ENCODE data around the gene ACACA.

The ACACA gene

DNA sequence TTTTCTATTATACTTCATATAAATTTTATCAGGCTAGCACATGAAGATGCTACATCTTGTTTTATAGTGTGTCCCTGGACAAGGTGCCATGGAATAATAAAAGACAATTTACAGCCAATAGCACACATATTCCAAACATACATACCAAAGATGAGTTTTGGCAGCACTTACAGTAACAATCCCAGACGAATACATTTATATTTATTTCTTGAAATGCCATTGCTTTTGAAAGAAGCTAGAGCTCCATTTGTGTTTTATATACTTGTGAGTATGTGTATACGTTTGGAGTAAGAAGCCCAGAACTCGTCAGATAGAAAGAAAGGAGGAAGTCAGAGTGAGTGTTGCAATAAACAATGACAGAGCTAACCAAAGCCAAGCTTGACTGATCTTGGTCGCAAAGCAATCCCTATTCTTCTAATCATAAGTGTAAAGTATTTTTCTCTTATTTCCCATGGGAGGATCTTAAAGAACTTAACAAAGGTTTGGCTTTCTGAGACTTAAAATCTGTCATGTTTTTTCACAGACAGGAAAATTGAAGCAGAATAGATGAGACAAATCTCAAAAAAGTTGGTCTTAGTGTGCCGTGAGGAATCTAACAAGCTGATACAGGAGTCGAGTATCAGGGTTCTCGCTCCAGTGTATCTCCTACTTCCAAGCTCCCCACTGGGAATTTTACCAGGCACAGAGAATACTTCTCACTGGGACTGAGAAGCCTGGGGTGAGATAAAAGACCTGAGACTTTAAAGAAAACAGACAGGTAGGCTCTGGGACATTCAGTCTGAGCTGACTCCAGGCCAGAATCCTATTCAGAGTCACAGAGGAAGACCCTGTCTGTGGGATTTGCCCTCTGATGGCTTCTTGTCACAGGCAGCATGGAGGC, 282.5 kb downstream of the ACACA start:
- no peak for DNase-seq

DNA sequence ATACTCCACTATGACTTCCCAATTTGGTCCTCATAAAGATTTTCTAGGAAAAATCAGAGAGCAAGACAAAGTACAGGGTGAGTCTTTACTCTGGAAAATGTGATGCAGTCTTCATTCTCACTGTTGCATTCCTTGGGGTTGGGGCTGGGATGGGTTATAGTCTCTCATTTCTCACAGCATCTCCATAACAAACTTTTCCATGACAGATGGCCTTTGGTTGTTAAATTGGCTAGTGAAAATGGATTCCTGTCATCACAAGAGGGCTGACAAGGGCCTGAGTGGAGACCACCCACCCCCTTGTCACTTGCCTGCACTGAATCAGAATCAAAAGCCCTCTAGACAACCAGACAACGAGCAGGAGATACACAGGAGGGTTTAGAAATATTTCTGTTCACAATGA, 283.2 kb downstream of the ACACA start:
- no peak for DNase-seq

DNA sequence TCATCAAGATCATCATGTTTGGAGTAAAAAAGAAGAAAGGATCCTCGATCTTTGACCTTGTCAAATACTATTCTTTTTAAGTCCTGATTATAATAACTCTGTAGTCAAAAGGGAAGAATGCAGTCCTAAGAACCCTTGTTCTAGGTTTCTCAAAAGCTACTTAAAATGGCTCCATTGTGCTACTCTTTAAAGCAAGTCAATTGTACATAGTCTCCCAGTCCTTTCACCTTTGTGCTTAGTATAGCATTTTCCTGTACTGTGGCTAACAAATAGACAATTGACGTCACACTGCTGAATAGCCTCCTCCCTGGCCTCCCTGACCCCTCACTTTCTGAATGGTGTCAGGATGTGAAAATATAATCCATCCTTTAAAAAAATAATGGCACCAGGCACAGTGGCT, 285.0 kb downstream of the ACACA start:
- no peak for DNase-seq

DNA sequence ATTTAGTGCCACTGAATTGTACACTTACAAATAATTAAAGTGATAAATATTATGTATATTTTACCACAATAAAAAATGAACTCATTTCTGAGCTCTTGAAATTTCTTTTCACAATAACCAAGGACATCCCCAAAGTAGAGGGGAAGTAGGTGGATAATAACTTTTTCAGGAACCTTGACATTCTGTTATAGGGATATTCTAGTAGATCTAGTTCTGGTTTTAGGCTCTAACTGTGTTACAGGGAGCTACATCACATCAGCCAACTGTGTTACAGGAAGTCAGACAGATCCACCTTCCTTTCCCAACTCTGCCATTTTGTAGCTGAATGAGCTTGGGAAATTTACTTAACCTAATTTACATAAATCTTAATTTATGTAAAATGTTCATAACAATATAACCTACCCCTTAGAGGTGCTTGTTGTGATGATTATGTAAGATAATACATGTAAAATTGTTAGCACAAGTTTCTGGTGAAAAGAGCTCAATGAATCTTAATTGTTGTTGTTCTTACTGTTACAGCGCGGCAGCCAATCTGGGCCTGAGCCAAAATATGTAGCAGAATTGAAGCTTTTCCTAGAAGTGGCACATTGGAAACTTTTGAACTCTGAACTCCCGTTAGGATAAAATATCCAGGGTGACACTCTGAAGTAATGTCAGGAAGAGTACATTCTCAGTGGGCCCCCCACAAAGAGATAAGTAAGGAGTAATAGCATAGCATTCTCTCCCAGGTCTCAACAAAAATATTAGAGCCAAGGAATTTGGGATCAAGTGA, 288.1 kb downstream of the ACACA start:
- DNase-seq = no peak

DNA sequence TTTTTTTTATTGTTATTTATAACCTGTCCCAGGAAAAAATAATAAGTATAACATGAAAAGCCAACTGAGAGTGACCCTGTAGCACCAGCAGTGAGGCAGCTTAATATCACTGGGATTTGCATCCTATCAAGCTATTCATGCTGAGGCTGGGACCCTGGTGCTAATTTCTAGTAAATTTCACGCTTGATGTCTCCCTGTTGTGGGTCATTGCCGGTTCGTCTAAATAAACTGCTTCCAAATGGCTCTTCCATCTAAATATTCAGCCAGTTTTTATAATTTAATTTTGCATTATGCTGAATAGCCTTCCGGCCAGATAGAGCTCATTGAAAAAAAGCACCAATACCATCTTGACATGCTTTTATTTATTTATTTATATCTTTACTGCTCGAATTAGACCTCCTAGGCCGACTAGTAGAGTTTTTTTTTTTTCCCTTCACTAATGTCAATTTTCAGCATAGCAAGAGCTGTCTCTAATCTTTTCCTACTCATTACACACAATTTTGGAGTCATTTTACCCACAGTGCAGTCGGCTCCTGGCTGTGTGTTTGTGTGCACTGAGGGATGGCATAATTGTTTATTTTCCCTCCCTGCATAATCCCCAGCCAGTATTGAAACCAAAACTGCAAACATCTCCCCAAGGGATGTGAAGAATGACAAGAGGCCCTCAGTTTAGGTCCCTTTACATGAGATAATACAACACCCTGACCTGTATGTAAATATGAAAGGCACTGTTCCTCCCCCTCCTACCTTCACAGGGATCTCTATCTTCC, 289.1 kb downstream of the ACACA start:
- no peak for DNase-seq

DNA sequence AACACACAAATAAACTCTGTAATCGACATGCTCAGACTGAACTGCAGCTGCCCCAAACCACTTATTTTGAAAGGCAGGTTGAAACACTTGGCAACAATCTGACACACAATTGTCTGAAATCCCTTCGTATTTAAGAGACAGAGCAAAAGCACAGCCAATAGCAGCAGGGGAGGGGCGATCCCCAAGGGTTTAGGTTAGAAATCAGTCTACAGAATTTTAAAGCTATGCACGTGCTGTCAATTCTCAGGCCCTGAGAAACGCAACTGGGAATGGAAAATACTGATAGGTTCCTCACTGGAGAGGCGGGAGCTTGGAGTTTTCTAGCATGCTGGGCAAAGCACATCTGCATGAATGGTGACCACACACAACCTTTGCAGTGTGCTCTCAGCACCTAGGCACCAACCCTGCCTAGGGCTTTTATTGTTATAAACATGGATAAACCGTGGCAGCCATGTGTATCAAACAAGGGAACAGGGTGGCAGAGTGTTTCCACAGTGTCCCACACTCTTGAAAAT, 289.9 kb downstream of the ACACA start:
- no peak for DNase-seq

DNA sequence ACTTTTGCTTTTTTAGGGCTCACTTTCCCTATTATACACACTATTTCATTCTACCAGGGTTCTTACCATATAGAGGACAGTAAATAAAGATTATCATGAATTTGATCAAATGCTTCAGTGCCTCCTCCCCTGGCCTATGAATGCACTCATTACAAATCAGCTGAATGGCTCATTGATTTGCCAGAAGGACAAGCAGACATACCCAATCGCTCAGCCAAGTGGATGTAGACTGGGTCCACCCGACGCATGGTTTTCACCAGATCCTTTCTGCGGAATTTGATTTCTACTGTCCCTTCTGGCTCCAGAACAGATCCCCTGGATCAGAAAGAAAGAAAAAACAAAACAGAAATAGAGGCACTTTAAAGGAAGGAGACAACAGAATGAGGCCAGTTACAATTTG, 295.3 kb downstream of the ACACA start:
- no peak for DNase-seq

DNA sequence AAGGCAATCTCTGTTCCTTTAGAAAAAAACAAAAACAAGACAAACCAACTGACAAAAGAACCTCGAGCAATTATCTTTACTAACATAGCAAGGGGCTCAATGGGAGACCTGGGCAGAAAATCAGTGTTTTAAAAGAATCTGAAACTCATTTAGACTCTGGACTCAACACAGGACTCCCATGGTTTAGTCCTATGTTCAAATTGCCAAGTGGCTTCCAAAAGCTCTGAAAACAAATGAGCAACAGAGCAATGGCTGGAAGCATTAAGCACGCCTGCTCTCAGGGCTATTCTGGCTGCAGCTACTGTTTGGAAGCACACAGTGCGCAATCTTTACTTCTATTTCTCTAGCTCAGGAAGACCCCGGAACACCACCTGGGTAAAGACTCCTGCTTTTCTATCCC, 295.9 kb downstream of the ACACA start:
- no peak for DNase-seq

DNA sequence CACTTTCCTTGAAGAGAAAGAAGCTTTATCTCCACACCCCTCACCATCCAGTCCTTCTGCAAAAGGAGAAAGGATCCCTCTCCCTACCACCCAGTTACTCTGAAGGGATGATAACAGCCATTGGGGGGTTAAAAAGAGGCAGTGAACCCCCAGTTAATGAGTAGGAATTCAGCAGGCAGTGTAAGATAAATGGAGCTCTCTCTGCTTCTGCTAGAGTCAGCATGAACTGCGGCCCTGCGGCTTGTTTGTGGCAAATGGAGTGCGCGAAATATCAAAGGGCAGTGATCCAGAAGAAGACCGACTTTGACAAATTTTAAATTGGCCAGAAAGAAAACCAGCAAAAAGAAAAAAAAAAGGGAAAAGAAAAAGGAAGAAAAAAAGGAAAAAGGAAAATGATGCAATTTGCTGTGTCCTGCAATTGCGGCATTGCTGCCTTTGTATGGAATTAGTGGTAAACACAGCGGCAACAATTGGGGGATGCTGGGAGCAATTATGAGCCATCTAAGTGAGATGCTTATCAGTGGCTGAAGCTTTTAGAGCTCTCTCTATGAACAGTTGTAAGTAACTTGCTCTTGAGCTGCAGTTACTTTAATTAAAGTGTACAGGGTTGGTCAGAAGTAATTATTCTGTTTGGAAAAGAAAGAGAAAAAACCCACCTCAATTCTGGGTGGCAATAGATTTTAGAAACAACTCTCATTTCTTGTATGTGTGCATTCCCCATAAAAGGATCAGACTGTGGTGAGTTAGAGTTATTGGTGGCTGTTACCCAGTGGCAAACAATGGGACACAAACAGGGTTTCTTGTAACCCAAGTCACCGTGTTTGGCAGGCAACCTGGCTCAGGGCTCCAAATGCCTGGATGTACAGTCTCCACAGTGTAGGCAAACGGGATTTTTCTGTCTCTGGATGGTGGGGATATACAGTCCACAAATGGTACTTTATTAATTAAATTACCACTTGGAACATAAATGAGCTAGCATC, 296.6 kb downstream of the ACACA start:
- DNase-seq = no peak

DNA sequence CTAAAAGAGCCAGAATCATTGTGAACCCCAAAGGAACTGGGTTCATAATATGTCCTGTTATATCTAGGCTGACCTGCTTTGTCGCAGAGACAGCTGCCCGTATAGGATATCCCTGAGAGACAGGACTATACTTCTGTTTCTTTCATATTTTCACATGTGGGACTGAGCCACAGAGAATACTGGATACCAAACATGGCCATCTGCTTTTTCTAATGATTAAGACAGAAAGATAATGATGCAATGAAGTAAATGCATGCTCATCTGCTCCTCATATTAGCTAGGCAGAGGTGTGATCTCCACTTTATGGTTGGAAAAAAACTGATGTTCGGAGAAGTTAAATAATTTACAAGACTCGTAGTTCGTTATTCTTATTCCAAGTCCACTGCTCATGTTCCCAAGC, 297.5 kb downstream of the ACACA start:
- no peak for DNase-seq

DNA sequence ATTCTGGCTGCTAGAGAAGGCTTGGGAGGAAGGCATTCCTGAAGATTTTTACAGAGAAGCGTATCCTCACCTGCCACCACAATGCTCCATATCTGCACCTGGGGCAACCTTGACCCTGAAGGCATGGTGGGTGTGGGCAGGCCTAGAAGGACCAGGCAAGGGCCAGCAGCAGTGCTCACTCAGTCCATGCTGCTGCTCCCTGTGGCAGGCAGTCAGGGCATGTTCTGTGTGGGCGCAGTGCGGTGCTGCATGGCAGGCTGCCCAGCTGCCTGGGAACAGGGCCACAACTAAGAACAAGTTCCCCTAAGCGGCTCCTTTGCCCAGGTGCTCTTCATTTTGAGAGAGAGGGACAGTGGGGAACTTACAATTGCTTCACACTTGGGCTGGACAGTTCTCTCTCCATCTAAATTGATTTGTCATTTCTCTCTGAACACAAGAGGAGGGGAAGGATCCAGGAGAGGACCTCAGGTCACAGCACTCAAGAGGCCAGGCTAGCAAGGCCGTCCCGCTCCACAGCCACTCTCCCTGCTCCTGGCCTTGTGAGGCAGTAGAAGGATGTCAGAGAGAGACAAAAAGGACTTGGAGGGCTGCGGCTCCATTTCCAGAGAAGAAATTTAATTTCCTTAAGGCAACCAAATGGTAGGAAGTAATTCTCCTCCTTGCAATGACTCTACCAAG, 299.1 kb downstream of the ACACA start:
- no peak for DNase-seq

DNA sequence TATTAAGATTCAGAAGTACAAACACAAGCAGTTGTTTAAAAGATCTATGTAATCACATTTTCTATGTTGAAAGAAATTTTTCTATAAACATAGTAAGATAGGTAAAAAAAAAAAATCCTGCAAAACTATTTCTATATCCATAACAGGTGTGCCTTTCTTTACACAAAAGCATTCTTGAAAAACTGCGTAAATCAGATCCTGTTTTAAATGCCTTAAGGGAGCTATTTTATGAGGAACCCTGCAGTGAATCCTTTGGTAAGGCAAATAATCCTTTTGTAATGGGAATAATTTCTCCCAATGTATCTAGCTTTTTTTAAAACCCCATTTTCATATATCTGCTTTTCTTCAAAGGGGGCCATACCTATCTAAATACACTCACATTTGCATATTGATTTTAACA, 300.6 kb downstream of the ACACA start:
- no peak for DNase-seq

DNA sequence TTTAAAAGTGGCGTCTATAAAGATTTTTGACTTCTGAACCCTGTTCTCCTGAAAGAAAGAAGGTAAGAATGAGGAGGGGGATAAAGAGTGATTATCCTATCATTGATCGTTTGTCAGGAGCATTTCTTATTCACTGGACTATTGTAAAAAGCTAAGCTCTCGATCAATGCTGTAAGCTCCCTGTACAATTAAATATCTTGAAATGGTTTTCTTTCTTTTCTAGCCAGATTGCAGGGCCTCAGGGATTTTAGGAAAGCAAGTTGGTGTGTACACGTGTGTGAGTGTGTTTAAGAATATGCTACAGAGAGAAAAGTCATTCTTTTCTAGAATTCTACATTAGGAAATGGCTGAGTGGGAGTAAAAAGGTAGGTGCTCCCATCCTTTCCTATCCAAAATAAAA, 303.4 kb downstream of the ACACA start:
- DNase-seq = no peak

DNA sequence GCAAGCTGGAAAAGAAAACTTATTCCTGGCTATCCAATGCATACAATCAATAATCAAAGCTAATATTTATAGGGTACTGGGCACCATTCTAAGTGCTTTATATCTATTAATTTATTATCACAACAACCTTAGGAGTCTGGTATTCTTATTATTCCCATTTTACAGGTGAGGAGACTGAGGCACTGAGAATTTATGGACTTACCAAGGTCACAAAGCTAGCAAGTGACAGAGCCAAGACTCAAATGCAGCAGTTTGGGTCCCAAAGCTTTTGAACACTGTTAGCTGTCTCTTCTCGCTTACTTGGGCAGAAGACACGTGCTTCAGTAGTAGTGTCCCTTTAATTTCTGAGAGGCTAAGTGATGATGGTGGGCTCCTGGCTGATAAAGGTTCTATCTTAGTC, 305.3 kb downstream of the ACACA start:
- DNase-seq = no peak

DNA sequence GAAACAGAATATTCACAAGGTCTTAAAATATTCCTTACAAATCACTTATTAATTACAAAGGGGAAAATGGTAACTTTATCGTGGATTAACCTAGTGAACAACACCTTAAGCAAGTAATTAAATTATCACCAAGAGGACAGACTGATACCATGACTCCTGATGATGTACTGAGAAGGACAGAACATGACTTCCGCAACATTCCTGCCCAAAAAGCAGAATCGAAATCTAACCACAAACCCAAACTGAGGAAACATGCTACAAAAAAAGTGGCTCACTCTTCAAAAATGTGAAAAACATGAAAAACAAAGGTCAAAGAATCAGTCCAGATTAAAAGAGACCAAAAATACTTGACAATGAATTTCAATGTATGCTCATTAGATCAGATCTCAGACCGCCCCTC, 306.4 kb downstream of the ACACA start:
- no peak for DNase-seq

DNA sequence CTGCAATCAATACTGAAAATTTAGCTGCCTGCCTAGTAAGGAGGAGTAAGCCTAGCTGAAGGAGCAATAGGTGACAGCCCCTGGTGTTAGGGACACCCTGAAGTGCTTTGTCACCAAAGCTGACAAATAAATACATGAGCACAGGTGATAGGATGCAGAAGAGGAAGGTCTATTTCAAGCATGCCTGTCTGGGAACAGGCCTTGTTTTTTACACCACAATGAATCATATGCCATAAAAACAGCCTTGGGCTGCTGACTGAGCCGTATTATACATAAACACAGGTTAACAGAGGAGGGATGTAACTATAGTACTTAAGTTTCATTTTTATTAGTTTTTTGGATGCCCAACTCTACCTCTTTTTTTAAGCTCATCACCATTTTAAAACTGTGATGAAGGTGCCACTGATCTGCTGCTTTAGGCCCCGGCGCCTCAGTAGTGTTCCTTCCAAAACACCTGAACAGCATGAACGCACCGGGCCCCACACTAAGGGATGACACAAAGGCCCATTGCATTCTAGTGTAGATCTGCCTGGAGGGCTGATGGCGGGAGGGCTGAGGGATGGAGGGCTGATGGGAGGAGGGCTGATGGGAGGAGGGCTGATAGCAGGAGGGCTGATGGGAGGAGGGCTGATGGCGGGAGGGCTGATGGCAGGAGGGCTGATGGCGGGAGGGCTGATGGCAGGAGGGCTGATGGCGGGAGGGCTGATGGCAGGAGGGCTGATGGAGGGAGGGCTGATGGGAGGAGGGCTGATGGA, 307.5 kb downstream of the ACACA start:
- DNase-seq = no peak

DNA sequence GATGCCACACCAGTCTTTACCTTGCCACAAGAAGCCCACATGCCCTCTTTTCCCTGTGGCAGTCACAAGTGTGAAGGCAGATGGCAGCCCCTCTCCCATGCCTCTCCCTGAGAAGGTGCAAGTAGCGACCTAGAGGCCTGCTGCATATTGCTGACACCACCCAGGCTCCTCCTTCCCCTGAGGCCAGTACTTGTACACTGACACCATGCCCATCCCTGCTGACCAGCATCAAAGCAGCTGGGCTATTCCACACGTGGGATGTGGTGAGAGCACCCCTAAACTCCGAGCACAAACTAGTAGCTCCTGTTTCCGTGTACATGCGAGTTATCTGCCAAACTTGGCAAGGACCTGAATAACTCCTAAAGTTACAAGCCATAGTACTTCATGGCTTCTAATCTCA, 308.5 kb downstream of the ACACA start:
- no peak for DNase-seq

DNA sequence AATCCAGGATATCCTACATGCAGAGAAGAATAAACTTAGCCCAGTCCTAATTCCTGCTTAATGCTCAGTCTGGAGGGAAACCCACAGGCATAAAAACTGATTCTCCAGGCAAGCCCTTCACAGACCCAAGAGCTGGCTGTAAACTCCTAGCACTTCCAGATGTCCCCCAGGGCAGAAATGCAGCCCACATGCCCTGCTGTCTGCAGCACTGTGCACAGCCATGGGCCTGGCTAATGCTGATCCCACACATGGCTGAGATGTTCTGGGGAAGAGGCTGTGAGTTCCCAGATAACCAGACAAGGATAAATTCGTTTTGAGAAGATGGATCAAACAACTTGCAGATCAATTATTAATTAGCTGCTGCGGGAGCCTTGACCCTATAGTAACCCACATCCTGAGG, 309.5 kb downstream of the ACACA start:
- no peak for DNase-seq

DNA sequence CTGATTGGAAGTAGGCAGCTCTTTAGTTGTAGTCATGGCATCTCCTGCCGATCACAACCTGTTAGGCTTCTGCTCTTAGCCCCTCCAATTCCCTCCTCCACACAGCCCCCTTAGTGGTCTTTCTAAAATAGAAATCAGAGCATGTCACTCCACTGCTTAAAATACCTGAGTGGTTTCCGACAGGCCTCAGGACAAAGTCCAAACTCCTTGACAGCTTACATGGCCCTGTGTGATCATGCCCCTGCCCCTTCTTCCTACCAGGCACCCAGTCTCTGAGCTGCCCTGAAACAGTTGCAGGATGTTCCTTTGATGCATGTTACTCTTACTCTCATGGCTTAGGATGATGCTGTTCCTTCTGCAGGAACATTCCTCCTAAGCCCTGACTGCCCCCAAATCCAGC, 310.6 kb downstream of the ACACA start:
- DNase-seq = no peak

DNA sequence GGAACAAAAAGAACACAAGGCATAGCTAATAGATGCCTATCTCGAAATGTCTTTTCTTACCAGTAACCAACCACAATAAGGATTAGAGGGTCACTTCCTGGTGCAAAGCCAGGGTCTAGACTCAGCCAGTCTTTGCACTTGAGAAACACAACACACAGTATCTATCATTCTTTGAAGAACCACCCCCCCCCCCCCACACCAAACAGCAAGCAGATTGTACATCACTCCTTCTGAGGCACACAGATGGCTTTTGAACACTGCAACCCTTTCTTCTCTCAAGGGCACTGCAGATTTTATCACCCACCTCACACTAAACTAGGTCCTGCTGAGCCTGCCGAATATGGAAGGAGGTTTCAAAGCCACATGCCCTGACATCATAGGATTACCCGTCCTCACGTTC, 312.2 kb downstream of the ACACA start:
- no peak for DNase-seq

DNA sequence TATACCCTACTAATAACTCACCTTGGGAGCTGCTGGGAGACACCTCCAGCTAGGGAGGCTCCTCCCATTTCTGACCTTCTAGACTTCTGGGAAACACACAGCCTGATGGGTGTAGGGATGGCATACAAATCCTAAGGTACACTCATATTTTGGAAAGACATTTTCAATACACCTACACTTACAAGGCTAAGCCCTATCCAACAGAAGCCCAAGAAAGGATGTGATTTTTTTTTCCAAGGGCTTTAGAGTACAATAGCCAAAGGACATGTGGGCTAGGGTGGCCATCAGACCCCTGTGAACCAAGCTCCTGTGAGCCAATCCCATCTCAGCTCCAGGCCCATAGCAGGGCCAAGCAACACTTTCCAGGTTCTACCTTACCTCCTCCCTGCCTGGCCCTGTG, 313.9 kb downstream of the ACACA start:
- no peak for DNase-seq

Measured in stimulated activated CD8-positive, alpha-beta memory T cell treated with anti-CD3 and anti-CD28 coated beads, Interleukin-4, amount 100 ng/mL, for 48 hours (primary cell).